Ovary (tissue), 9 donors: ENCODE data around the gene MYRF. TPM values are rescaled to one million over a fixed set of nuclear protein-coding genes. Genes with fewer than 3 reads are reported as not detected.

Experiments used
- DNase-seq, 5 donors: peaks; one replicate each; pipeline ENCODE4 v3.0.0-alpha.2; 2019 to 2020
- H3K27ac ChIP-seq, 2 donors: fragments of 200-600 bp; one replicate each; pipeline versions ENCODE4 v1.5.1 to v1.8.0; 2019 to 2022
- H3K27me3 ChIP-seq: fragments of 200-600 bp; one replicate; pipeline ENCODE4 v1.8.0; 2022
- H3K36me3 ChIP-seq: fragments of 200-600 bp; sonication (generic); one replicate; pipeline ENCODE4 v1.5.1; 2019
- H3K4me1 ChIP-seq: one replicate; pipeline ENCODE4 v1.8.1; 2013; ENCODE audit warnings: mild to moderate bottlenecking, moderate library complexity; ENCODE audit not compliant: insufficient read depth
- H3K4me3 ChIP-seq: fragments of 200-600 bp; sonication (generic); one replicate; pipeline ENCODE4 v1.5.1; 2017
- H3K9me3 ChIP-seq, 2 donors: fragments of 200-600 bp in 1 of 2; sonication (generic) in 1 of 2; one replicate each; pipeline versions ENCODE4 v1.5.1 to v1.8.1; 2013 to 2019; ENCODE audit warnings: mild to moderate bottlenecking in 1 of 2, moderate library complexity in 1 of 2
- CTCF ChIP-seq, 3 donors: fragments of 450-650 bp in 2 of 3; fragments of 200-600 bp in 1 of 3; IDR thresholded peaks; one replicate each; pipeline versions ENCODE4 v1.5.1 to v1.8.0; 2016 to 2022; ENCODE audit warnings: antibody characterized with exemption in 3 of 3, mild to moderate bottlenecking in 1 of 3
- EP300 ChIP-seq: sonication (generic); formaldehyde crosslinking; IDR thresholded peaks from one replicate; pipeline ENCODE4 v1.6.1; 2017; ENCODE audit warnings: antibody characterized with exemption
- POLR2A ChIP-seq: fragments of 450-650 bp; IDR thresholded peaks from one replicate; pipeline ENCODE4 v1.6.1; 2017; ENCODE audit warnings: antibody characterized with exemption, mild to moderate bottlenecking, moderate library complexity
- WGBS, 3 donors: extraction: QIAGEN DNeasy Blood & Tissue Kit in 1 of 3; methylation state at CpG; one replicate each; pipeline versions ENCODE4 v1.1.5 to v1.1.7; 2013 to 2017; 5-methylcytosine and 5-hydroxymethylcytosine counted together
- intact Hi-C, 4 donors: fragments of 100-400 bp; cut with DNase I; formaldehyde crosslinking; loops; one replicate each; pipeline versions ENCODE4 v1.11.0 to v1.15.1; 2022 to 2023
- polyA plus RNA-seq, 2 donors: library from polyadenylated mRNA; stranded (reverse); fragments of 200-250 nt in 1 of 2; fragments of 350-450 nt in 1 of 2; fragmentation: Illumina TruSeq in 1 of 2; extraction: RNeasy Lipid Tissue Mini Kit (QIAGEN cat#74804) in 1 of 2; gene quantifications; one replicate each; pipeline ENCODE4 v1.2.3, GENCODE V29; 2013 to 2014
- total RNA-seq, 7 donors: library from RNA; depleted of rRNA in 2 of 7; stranded (reverse); fragments of >200 nt in 2 of 7; fragmentation: NEBNext Ultra II Directional in 3 of 7; extraction: Animal tissue kit (Norgen Biotek cat#: 25700) in 3 of 7; gene quantifications; one replicate each; pipeline versions ENCODE4 v1.1.0 to v1.2.4, GENCODE V29; 2016 to 2023
- donor health status: DM: no; HTN: no; CAD: no; lungs with moderate emphysema.
- donor health status: DM: no; HTN: no; CAD: no.
- donor health status: Bipolar disorder and iron deficiency.
- donor health status: DM: yes; HTN: yes; CAD: no.
- donor health status: DM: no; HTN: no; CAD: no.
- donor health status: DM: yes; HTN: yes; CAD: no.

The MYRF gene
- total and polyA plus RNA-seq, 9 donors: 6.6 to 109 (median 23.3) TPM

GRCh38 chr11:61756452-61757212 lies 4.2 kb downstream of the MYRF start:
- 75 to 79% (median 78%) methylated on average over 6 to 9 of the region's 9 CpGs for WGBS, 3 donors
- H3K27ac ChIP-seq: no peak overlapping the region
- intact Hi-C loops: no loop called here

GRCh38 chr11:61757213-61757862 lies 4.9 kb downstream of the MYRF start:
- Histone ChIP-seq H3K27me3 (no peaks in the 10 kb centered on the region), H3K4me3 (no peak overlapping the region), H3K9me3 (no peaks in the 10 kb centered on the region), H3K27ac (no peak overlapping the region), H3K4me1 (no peaks in the 10 kb centered on the region), H3K36me3 (no peaks in the 10 kb centered on the region)
- intact Hi-C loops: no loop called here
- no peak for TF ChIP-seq POLR2A
- no peak for TF ChIP-seq EP300
- no peak for TF ChIP-seq CTCF (IDR thresholded peaks at IDR 0.05)
- DNase-seq: no peak
- 75 to 91% (median 88%) methylated on average over 15 of the region's 15 CpGs for WGBS, 3 donors

More at GRCh38 chr11:61756452-61757212, 4.2 kb downstream of the MYRF start:
- DNase-seq: no peak
- H3K9me3 ChIP-seq: no peaks in the 10 kb centered on the region
- no peaks in the 10 kb centered on the region for H3K36me3 ChIP-seq
- peaks cover 4% of the 10 kb centered on the region for H3K4me1 ChIP-seq
- H3K4me3 ChIP-seq: no peak overlapping the region
- no peaks in the 10 kb centered on the region for H3K27me3 ChIP-seq
- TF ChIP-seq EP300: no peak
- TF ChIP-seq POLR2A: no peak
- TF ChIP-seq CTCF (IDR thresholded peaks at IDR 0.05): no peak

- no peaks in the 10 kb centered on the region for H3K36me3 ChIP-seq
- H3K27me3 ChIP-seq: no peaks in the 10 kb centered on the region
- H3K9me3 ChIP-seq: no peaks in the 10 kb centered on the region
- no peaks in the 10 kb centered on the region for H3K4me1 ChIP-seq
- no peak overlapping the region for H3K27ac ChIP-seq
- no peak overlapping the region for H3K4me3 ChIP-seq
- DNase-seq: no peak
- no peak for TF ChIP-seq POLR2A
- TF ChIP-seq EP300: no peak
- TF ChIP-seq CTCF (IDR thresholded peaks at IDR 0.05): no peak
- intact Hi-C loops: no loop called here
- 80 to 88% (median 85%) methylated on average over 11 to 13 of the region's 13 CpGs for WGBS, 3 donors
Observed at GRCh38 chr11:61760946-61761345, 8.5 kb downstream of the MYRF start.

- intact Hi-C loops: no loop called here
- no peaks in the 10 kb centered on the region for H3K36me3 ChIP-seq
- H3K27ac ChIP-seq: no peak overlapping the region
- TF ChIP-seq EP300 (no peak), CTCF (IDR thresholded peaks at IDR 0.05) (no peak), POLR2A (no peak)
- H3K4me3 ChIP-seq: no peak overlapping the region
- WGBS, 3 donors: 81 to 87% (median 84%) methylated on average over 10 to 11 of the region's 11 CpGs
- H3K27me3 ChIP-seq: no peaks in the 10 kb centered on the region
- H3K4me1 ChIP-seq: no peaks in the 10 kb centered on the region
- no peaks in the 10 kb centered on the region for H3K9me3 ChIP-seq
- no peak for DNase-seq
Observed at GRCh38 chr11:61761440-61762222, 9.2 kb downstream of the MYRF start.
